Neural cell (in vitro differentiated cells): ENCODE results near the gene GTF2H1. TPM values are rescaled to one million over a fixed set of nuclear protein-coding genes. Genes with fewer than 3 reads are reported as not detected.

Experiments used
- H2AFZ ChIP-seq: fragments of 200-600, 300-800 bp; sonication (generic), shearing (Covaris generic); 2 replicates; pipeline ENCODE4 v1.6.0; 2014; ENCODE audit warnings: low read depth, mild to moderate bottlenecking, antibody characterized with exemption, low read length, moderate library complexity
- H3F3A ChIP-seq: fragments of 200-600 bp; shearing (Covaris generic); 2 replicates; pipeline ENCODE4 v1.6.1; 2016; ENCODE audit warnings: mild to moderate bottlenecking, moderate library complexity, mixed read lengths, antibody characterized with exemption, low read length; ENCODE audit not compliant: insufficient read depth, poor library complexity, severe bottlenecking
- H3K27ac ChIP-seq: fragments of 200-600, 300-800 bp; sonication (generic), shearing (Covaris generic); 2 replicates; pipeline ENCODE4 v1.5.1; 2014; ENCODE audit warnings: mild to moderate bottlenecking, low read length, moderate library complexity
- H3K27me3 ChIP-seq: fragments of 300-800, 200-600 bp; sonication (generic), shearing (Covaris generic); 2 replicates; pipeline ENCODE4 v1.6.0; 2014; ENCODE audit warnings: mild to moderate bottlenecking, low read depth, low read length, moderate library complexity; ENCODE audit not compliant: insufficient read depth
- H3K36me3 ChIP-seq: fragments of 300-800, 200-600 bp; sonication (generic), shearing (Covaris generic); 2 replicates; pipeline ENCODE4 v1.5.1; 2014; ENCODE audit warnings: mild to moderate bottlenecking, antibody characterized with exemption, low read length, moderate library complexity; ENCODE audit not compliant: insufficient read depth
- H3K4me2 ChIP-seq: fragments of 300-800, 200-600 bp; sonication (generic), shearing (Covaris generic); 2 replicates; pipeline ENCODE4 v1.6.0; 2014; ENCODE audit warnings: mild to moderate bottlenecking, low read length
- H3K4me3 ChIP-seq: fragments of 300-800, 200-600 bp; sonication (generic), shearing (Covaris generic); 2 replicates; pipeline ENCODE4 v1.5.1; 2014; ENCODE audit warnings: mild to moderate bottlenecking, low read length, moderate library complexity
- H3K79me2 ChIP-seq: fragments of 200-600 bp; shearing (Covaris generic); replicated peaks from 2 replicates; pipeline ENCODE4 v1.6.0; 2014; ENCODE audit warnings: mild to moderate bottlenecking, low read length, moderate library complexity; ENCODE audit not compliant: insufficient read depth
- H3K9ac ChIP-seq: fragments of 300-800, 200-600 bp; sonication (generic), shearing (Covaris generic); 2 replicates; pipeline ENCODE4 v1.6.1; 2016; ENCODE audit warnings: mild to moderate bottlenecking, low read length, mixed read lengths
- H3K9me2 ChIP-seq: fragments of 200-600 bp; shearing (Covaris generic); 2 replicates; pipeline ENCODE4 v1.6.1; 2016; ENCODE audit warnings: mild to moderate bottlenecking, low read length, mixed read lengths; ENCODE audit not compliant: insufficient read depth
- H3K9me3 ChIP-seq: fragments of 200-600, 300-800 bp; sonication (generic), shearing (Covaris generic); 2 replicates; pipeline ENCODE4 v1.6.1; 2016; ENCODE audit warnings: mild to moderate bottlenecking, mixed run types, low read length, moderate library complexity, mixed read lengths
- H4K20me1 ChIP-seq: fragments of 200-600 bp; shearing (Covaris generic); 2 replicates; pipeline ENCODE4 v1.6.1; 2016; ENCODE audit warnings: mild to moderate bottlenecking, mixed run types; ENCODE audit not compliant: insufficient read depth
- CTCF ChIP-seq: fragments of 450-650 bp; IDR thresholded peaks from 2 replicates; pipeline ENCODE4 v1.5.1; 2014; ENCODE audit warnings: antibody characterized with exemption, mild to moderate bottlenecking, moderate library complexity; ENCODE audit not compliant: poor library complexity, severe bottlenecking
- EP300 ChIP-seq: fragments of 450-650 bp; conservative IDR thresholded peaks from 2 replicates; pipeline ENCODE4 v1.6.1; 2014; ENCODE audit warnings: antibody characterized with exemption, mild to moderate bottlenecking, moderate library complexity; ENCODE audit not compliant: poor library complexity, severe bottlenecking
- EZH2 ChIP-seq: fragments of 200-600, 300-800 bp; shearing (Covaris generic), sonication (generic); IDR thresholded peaks from 2 replicates; pipeline ENCODE4 v1.6.1; 2014; ENCODE audit warnings: antibody characterized with exemption, low read length, borderline replicate concordance, mild to moderate bottlenecking; ENCODE audit not compliant: insufficient read depth, poor library complexity, severe bottlenecking
- MXI1 ChIP-seq: fragments of 450-650 bp; conservative IDR thresholded peaks from 2 replicates; pipeline ENCODE4 v1.6.1; 2014; ENCODE audit warnings: antibody characterized with exemption, mild to moderate bottlenecking; ENCODE audit not compliant: poor library complexity, severe bottlenecking
- POLR2AphosphoS5 ChIP-seq: IDR thresholded peaks from 2 replicates; pipeline ENCODE4 v1.6.1; 2012
- RAD21 ChIP-seq: fragments of 450-650 bp; conservative IDR thresholded peaks from 2 replicates; pipeline ENCODE4 v1.6.1; 2014; ENCODE audit warnings: antibody characterized with exemption, mild to moderate bottlenecking, moderate library complexity
- REST ChIP-seq: IDR thresholded peaks from 2 replicates; pipeline ENCODE4 v1.6.1; 2012; ENCODE audit warnings: borderline replicate concordance
- SMC3 ChIP-seq: fragments of 450-650 bp; conservative IDR thresholded peaks from 2 replicates; pipeline ENCODE4 v1.6.1; 2014; ENCODE audit warnings: antibody characterized with exemption, mild to moderate bottlenecking, moderate library complexity; ENCODE audit not compliant: poor library complexity
- TAF1 ChIP-seq: IDR thresholded peaks from 2 replicates; pipeline ENCODE4 v1.6.1; 2012; ENCODE audit warnings: low read depth
- polyA plus RNA-seq: library from polyadenylated mRNA; depleted of rRNA; stranded (reverse); fragments of >200 nt; gene quantifications from 2 replicates; pipeline ENCODE4 v1.2.3, GENCODE V29; 2014

GTF2H1 gene
- polyA plus RNA-seq, 1 donor from 2014 or later = 109 TPM

DNA sequence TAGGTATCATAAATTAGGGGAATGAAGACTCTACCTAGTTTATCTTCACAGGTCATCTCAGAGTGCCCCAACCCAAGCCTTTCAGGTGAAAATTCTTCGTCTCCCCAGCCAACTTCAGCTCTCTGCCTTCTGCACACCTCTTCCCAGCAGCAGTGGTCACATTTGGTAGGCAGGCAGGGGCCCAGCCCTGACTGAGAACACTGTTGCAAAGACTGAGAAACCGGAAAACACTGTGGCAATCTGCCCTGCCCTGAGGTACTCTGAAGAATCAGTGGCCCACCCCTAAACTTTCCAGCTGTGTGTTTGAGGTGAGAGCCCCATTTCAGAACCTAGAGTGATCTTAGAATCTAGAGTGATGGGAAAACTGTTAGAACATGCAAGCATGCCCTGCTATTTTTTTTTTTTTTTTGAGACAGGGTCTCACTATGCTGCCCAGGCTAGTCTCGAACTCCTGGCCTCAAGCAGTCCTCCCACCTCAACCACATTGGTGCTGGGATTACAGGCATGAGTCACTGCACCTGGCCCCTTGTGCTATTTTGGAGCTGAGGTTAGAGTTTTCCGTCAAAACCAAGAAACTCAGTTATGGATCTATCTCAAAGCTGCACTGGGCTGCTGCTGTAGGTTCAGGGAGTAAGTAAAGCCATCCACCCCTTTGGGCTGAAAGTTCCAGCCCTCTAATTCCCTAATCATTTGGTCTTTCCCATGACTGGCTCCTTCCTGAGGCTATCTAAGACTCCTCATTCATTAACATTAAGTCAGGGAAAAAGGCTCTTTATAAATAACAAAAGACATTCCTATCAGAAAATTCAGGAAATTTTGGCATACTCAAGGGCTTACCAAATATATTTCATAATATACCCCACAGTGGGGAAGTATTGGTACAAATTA is 70.3 kb downstream of the GTF2H1 start:
- Histone ChIP-seq H4K20me1 (no peaks in the 10 kb centered on the region), H3K9me3 (no peaks in the 10 kb centered on the region), H3F3A (peaks cover 5% of the 10 kb centered on the region), H2AFZ (no peak overlapping the region), H3K4me2 (no peak overlapping the region), H3K27me3 (no peaks in the 10 kb centered on the region), H3K36me3 (no peaks in the 10 kb centered on the region), H3K9me2 (no peaks in the 10 kb centered on the region), H3K79me2 (no peaks in the 10 kb centered on the region), H3K4me3 (no peak overlapping the region), H3K9ac (no peak overlapping the region), H3K27ac (no peak overlapping the region)
- TF ChIP-seq REST = no peak
- TF ChIP-seq POLR2AphosphoS5 = no peak
- TF ChIP-seq RAD21 = no peak
- TF ChIP-seq MXI1 = no peak
- no peak for TF ChIP-seq EP300
- no peak for TF ChIP-seq SMC3
- no peak for TF ChIP-seq CTCF
- TF ChIP-seq EZH2 = no peak
- TF ChIP-seq TAF1 = no peak

DNA sequence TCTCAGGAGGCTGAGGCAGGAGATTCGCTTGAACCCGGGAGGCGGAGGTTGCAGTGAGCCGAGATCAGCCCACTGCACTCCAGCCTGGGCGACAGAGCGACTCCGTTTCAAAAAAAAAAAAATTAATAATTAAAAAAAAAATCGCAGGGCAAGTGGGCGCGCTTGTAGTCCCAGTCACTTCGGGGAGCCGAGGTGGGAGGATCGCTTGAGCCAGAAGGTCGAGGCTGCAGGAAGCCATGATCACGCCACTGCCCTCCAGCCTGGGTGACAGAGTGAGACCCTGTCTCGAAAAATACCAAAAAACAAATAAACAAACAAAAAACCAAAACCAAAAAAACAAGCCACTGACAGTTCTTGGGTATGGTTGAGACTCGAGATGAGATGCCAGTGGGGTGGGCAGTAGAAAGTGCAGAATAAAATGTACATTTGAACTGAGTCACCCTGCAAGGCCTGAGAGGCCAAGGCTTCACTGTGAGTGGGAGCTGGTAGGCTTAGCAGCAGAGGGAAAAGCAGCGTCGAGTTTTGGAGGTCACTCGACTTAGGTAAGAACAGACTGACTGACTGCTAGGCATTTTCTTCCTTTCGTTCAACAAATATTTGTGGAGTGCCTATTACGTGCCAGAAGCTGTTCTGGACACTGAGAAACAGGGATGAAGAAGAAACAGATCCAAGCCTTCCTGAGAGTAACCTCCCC is 71.4 kb downstream of the GTF2H1 start:
- no peak overlapping the region for H3K4me2 ChIP-seq
- H2AFZ ChIP-seq = no peak overlapping the region
- H3K9me2 ChIP-seq = no peaks in the 10 kb centered on the region
- no peak overlapping the region for H3K9ac ChIP-seq
- no peak overlapping the region for H3K4me3 ChIP-seq
- H4K20me1 ChIP-seq = no peaks in the 10 kb centered on the region
- H3K79me2 ChIP-seq = no peaks in the 10 kb centered on the region
- H3F3A ChIP-seq = peaks cover 5% of the 10 kb centered on the region
- H3K27ac ChIP-seq = no peak overlapping the region
- TF ChIP-seq EZH2 (no peak), REST (no peak), CTCF (no peak), POLR2AphosphoS5 (no peak), SMC3 (no peak), MXI1 (no peak), RAD21 (no peak), TAF1 (no peak), EP300 (no peak)
- no peaks in the 10 kb centered on the region for H3K36me3 ChIP-seq
- H3K27me3 ChIP-seq = no peaks in the 10 kb centered on the region
- no peaks in the 10 kb centered on the region for H3K9me3 ChIP-seq
